HepG2 (cell line): Measurements from ENCODE around the gene TP53BP2. TPM values are rescaled to one million over a fixed set of nuclear protein-coding genes. Genes with fewer than 3 reads are reported as not detected.

Experiments used
- ATAC-seq: fragments of 200-7000 bp; cut with Tn5 transposase; 3 replicates; pipeline ENCODE4 v1.9.1; 2020; ENCODE audit warnings: mild to moderate bottlenecking, moderate library complexity
- BruUV-seq: library from RNA; stranded (reverse); fragments of 400-500 nt; replicated peaks from 2 replicates; lab custom pipeline; 2021; lab: Mats Ljungman, UMichigan
- CTCF ChIA-PET: fragments of 300-600 bp; formaldehyde crosslinking; extraction: SDS; loops from one replicate; lab custom pipeline; 2021; ENCODE audit warnings: low total read pairs, inconsistent platforms, low intra/inter-chr PET ratio; lab: Yijun Ruan, JAX
- POLR2A ChIA-PET: fragments of 350-600 bp; sonication (Branson Sonifier 250); formaldehyde crosslinking; loops from one replicate; lab custom pipeline; 2020; ENCODE audit warnings: antibody characterized with exemption, inconsistent platforms; lab: Yijun Ruan, JAX
- DNase-seq: peaks from one replicate; pipeline ENCODE4 v3.0.0-alpha.2; 2015; ENCODE audit warnings: low spot score
- FAIRE-seq: peaks from 3 replicates; lab custom pipeline; 2011; peaks lifted over from hg19 to GRCh38; lab: Jason Lieb, UNC
- H2AFZ ChIP-seq: one replicate; pipeline ENCODE4 v1.6.1; 2011; ENCODE audit warnings: low read length, inconsistent platforms
- H3K27ac ChIP-seq: fragments of 300-600 bp; 3 replicates; pipeline ENCODE4 v1.8.0; 2011; ENCODE audit warnings: mixed run types, mild to moderate bottlenecking, mixed read lengths, low read length, inconsistent platforms; ENCODE audit not compliant: insufficient read depth; ENCODE audit errors: extremely low read length
- H3K27me3 ChIP-seq, 2 experiments: fragments of 200-600 bp in 1 of 2; 2 replicates in 1 of 2; 3 replicates in 1 of 2; pipeline versions ENCODE4 v1.6.0 to v1.8.0; 2011; ENCODE audit warnings: low read length in 2 of 2, mild to moderate bottlenecking in 2 of 2, moderate library complexity in 2 of 2, inconsistent platforms in 1 of 2; ENCODE audit not compliant: insufficient read depth in 2 of 2, control insufficient read depth in 1 of 2
- H3K36me3 ChIP-seq, 2 experiments: fragments of 200-600 bp in 1 of 2; replicated peaks in 1 of 2; 2 replicates in 1 of 2; 3 replicates in 1 of 2; pipeline versions ENCODE4 v1.5.1 to v1.8.0; 2011; ENCODE audit warnings: low read length in 2 of 2, inconsistent platforms in 1 of 2; ENCODE audit not compliant: insufficient read depth in 2 of 2, control insufficient read depth in 1 of 2
- H3K4me1 ChIP-seq: 2 replicates; pipeline ENCODE4 v1.5.1; 2012; ENCODE audit warnings: low read length, inconsistent platforms; ENCODE audit not compliant: insufficient read depth
- H3K4me2 ChIP-seq: 2 replicates; pipeline ENCODE4 v1.6.0; 2011; ENCODE audit warnings: low read depth, low read length, inconsistent platforms
- H3K4me3 ChIP-seq, 3 experiments: fragments of 200-600 bp in 1 of 3; sonication (generic), shearing (Covaris generic) in 1 of 3; replicated peaks in 1 of 3; 2 replicates each; pipeline ENCODE4 v1.5.1; 2011 to 2016; ENCODE audit warnings: low read length in 3 of 3, inconsistent platforms in 2 of 3, low read depth in 2 of 3, mild to moderate bottlenecking in 2 of 3, control low read depth in 1 of 3, mixed read lengths in 1 of 3; ENCODE audit not compliant: insufficient read depth in 1 of 3
- H3K79me2 ChIP-seq: one replicate; pipeline ENCODE4 v1.6.1; 2011; ENCODE audit warnings: low read length, inconsistent platforms; ENCODE audit not compliant: insufficient read depth
- H3K9ac ChIP-seq: 2 replicates; pipeline ENCODE4 v1.6.0; 2011; ENCODE audit warnings: mild to moderate bottlenecking, low read depth, low read length, inconsistent platforms; ENCODE audit not compliant: insufficient read depth
- H3K9me3 ChIP-seq: 2 replicates; pipeline ENCODE4 v1.5.1; 2012; ENCODE audit warnings: mild to moderate bottlenecking, low read length
- H4K20me1 ChIP-seq: 2 replicates; pipeline ENCODE4 v1.6.0; 2011; ENCODE audit warnings: inconsistent platforms, mild to moderate bottlenecking, low read length, moderate library complexity; ENCODE audit not compliant: insufficient read depth
- ADNP ChIP-seq: sonication (generic); formaldehyde crosslinking; IDR thresholded peaks from 2 replicates; pipeline ENCODE4 v1.4.0; 2020; ENCODE audit warnings: missing genetic modification reagents
- EP300 ChIP-seq, 3 experiments: sonication (generic) in 1 of 3; formaldehyde crosslinking in 1 of 3; IDR thresholded peaks; 2 replicates each; pipeline versions ENCODE4 v1.5.1 to v1.6.1; 2011 to 2020; ENCODE audit warnings: low read depth in 2 of 3, low read length in 2 of 3, borderline replicate concordance in 1 of 3, improper control_type of control experiment in 1 of 3, mild to moderate bottlenecking in 1 of 3, missing genetic modification reagents in 1 of 3, moderate library complexity in 1 of 3
- ETS1 ChIP-seq: sonication (generic); formaldehyde crosslinking; IDR thresholded peaks from 2 replicates; pipeline ENCODE4 v1.4.0; 2020; ENCODE audit warnings: missing genetic modification reagents
- SRSF4 ChIP-seq: fragments of 200-400 bp; formaldehyde crosslinking; IDR thresholded peaks from one replicate; pipeline ENCODE4 v1.6.1; 2018; ENCODE audit warnings: mild to moderate bottlenecking, low read depth, low read length, moderate library complexity; ENCODE audit not compliant: poor library complexity, severe bottlenecking
- ZNF205 ChIP-seq: IDR thresholded peaks from 2 replicates; pipeline ENCODE4 v1.6.1; 2018; ENCODE audit warnings: missing biosample characterization, missing genetic modification reagents
- ZNF207 ChIP-seq: fragments of 450-650 bp; IDR thresholded peaks from 2 replicates; pipeline ENCODE4 v1.6.1; 2016; ENCODE audit warnings: antibody characterized with exemption, borderline replicate concordance
- WGBS: methylation state at CpG from one replicate; pipeline ENCODE4 v1.1.6; 2017; ENCODE audit warnings: low lambda C conversion rate; 5-methylcytosine and 5-hydroxymethylcytosine counted together
- in situ Hi-C: cut with HindIII; loops from 2 replicates; pipeline ENCODE4 v1.10.0; 2017; ENCODE audit warnings: low pct_unique_long_range_greater_than_20kb; ENCODE audit not compliant: extremely low pct_ligation_motif_present
- intact Hi-C: fragments of 100-400 bp; cut with micrococcal nuclease; formaldehyde crosslinking; loops from one replicate; pipeline ENCODE4 v1.10.0; 2022; ENCODE audit not compliant: unreplicated experiment
- polyA plus RNA-seq, 8 experiments: library from polyadenylated mRNA; depleted of rRNA in 3 of 8; stranded (reverse) in 7 of 8; unstranded in 1 of 8; fragments of >200 nt; fragmentation: Illumina TruSeq in 4 of 8; extraction: Trizol in 4 of 8; gene quantifications; 2 replicates each; pipeline versions ENCODE4 v1.2.1 to v1.2.3, GENCODE V29; 2011 to 2016; ENCODE audit warnings: low read depth in 4 of 8, missing spikeins in 1 of 8, mixed read lengths in 1 of 8; ENCODE audit not compliant: insufficient read depth in 1 of 8
- total RNA-seq, 5 experiments: library from RNA; depleted of rRNA; stranded (reverse); fragments of >200 nt; fragmentation: Illumina TruSeq; extraction: Trizol; gene quantifications; 2 replicates each; pipeline ENCODE4 v1.2.3, GENCODE V29; 2016; ENCODE audit warnings: low read depth in 1 of 5
- TF ChIP-seq, protein P1 (sequence below): sonication (generic); formaldehyde crosslinking; IDR thresholded peaks from 2 replicates; pipeline ENCODE4 v1.5.0; 2020; ENCODE audit warnings: mild to moderate bottlenecking, missing genetic modification reagents, moderate library complexity

Gene TP53BP2
- total and polyA plus RNA-seq, 2 of the 13 experiments (the other 11 are each of a cell fraction or from before 2014, with no cell fraction given), result 10.0 to 14.0 TPM

DNA sequence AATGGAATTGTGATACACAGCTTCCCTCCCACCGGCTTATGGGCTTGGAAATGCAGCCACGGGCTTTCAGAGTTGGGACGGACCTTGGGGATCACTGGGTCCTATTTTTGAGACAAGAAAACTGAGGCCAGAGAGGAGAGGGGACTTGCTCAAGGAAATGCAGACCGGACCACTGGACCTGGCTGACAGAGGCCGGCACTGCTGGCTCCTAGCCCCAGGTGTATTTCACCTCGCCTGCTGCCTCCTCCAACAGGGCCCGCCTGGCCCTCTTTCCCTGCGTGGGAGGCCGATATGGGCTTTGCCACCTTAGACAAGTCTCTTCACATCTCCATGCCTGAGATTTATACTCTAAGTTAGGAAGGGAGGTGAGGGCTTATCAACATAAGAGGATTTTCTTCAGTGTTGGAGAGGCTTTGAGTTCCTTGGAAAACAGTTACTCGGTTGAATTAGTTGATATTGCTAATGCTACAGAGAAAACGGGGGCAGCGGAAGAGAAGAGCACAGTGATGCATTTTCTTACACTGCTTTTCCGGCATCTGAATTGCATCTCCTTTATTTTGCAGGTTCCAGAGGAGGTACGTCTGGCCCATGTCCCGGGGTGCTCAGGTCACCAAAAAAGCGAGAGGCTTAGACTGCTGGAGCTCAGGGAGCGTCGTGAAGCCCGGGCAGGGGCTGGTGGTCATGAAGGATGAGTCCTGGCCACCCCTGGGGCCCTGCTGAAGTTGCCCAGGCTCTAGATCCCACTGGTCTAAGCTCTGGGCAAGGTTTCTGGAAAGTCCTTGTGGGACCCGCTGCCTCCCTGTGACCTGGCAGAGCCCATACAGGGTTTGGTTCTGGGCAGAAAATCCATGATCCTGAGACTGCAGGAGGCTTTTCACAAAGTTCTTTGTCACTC, 88.7 kb downstream of the TP53BP2 start (continued):
- TF ChIP-seq ETS1, result no peak
- no peak for TF ChIP-seq ZNF205 (CRISPR knock-in tag)
- no peak for TF ChIP-seq SRSF4
- TF ChIP-seq EP300 (IDR thresholded peaks at IDR 0.05; ENCODE audit: low read depth in 2 of 2, low read length in 2 of 2), result no peak
- no peak for TF ChIP-seq EP300 (CRISPR knock-in tag; IDR thresholded peaks at IDR 0.05; ENCODE audit: borderline replicate concordance)
- no peak for TF ChIP-seq ADNP (CRISPR knock-in tag)

GRCh38 chr1:223755992-223756775, 89.6 kb downstream of the TP53BP2 start:
- H3K4me3 ChIP-seq, result no peak overlapping the region
- ChIA-PET CTCF (no interaction called here), POLR2A (interaction anchor here (0.9 kb wide), 1 partner anchor 9 kb away, joined by 3 read pairs; no protein-coding TSS in a partner anchor)
- BruUV-seq, result no TSS peak
- no peak overlapping the region for H3K4me2 ChIP-seq
- H4K20me1 ChIP-seq, result no peaks in the 10 kb centered on the region
- no peaks in the 10 kb centered on the region for H3K27me3 ChIP-seq
- in situ Hi-C loops (no loop called here), intact Hi-C loops (no loop called here)
- H3K79me2 ChIP-seq, result no peaks in the 10 kb centered on the region
- no peak overlapping the region for H3K9ac ChIP-seq
- H3K27ac ChIP-seq, result no peak overlapping the region
- no peak overlapping the region for H2AFZ ChIP-seq
- peaks cover 18% of the 10 kb centered on the region for H3K4me1 ChIP-seq
- FAIRE-seq (no peak), ATAC-seq (peak; percentile 25; the same call in 1 of the 3 replicates), DNase-seq (no peak)
- 86% methylated on average over 9 of the region's 13 CpGs for WGBS
- H3K9me3 ChIP-seq, result no peaks in the 10 kb centered on the region
- no peaks in the 10 kb centered on the region for H3K36me3 ChIP-seq
- no peak for TF ChIP-seq ZNF207
- TF ChIP-seq, protein P1, sequence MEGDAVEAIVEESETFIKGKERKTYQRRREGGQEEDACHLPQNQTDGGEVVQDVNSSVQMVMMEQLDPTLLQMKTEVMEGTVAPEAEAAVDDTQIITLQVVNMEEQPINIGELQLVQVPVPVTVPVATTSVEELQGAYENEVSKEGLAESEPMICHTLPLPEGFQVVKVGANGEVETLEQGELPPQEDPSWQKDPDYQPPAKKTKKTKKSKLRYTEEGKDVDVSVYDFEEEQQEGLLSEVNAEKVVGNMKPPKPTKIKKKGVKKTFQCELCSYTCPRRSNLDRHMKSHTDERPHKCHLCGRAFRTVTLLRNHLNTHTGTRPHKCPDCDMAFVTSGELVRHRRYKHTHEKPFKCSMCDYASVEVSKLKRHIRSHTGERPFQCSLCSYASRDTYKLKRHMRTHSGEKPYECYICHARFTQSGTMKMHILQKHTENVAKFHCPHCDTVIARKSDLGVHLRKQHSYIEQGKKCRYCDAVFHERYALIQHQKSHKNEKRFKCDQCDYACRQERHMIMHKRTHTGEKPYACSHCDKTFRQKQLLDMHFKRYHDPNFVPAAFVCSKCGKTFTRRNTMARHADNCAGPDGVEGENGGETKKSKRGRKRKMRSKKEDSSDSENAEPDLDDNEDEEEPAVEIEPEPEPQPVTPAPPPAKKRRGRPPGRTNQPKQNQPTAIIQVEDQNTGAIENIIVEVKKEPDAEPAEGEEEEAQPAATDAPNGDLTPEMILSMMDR (CRISPR knock-in tag), result peak; percentile 24; the same call in 1 of the 2 replicates
